CD4-positive, alpha-beta memory T cell (primary cell): ENCODE measurements around the gene TRIM50. TPM values are rescaled to one million over a fixed set of nuclear protein-coding genes. Genes with fewer than 3 reads are reported as not detected.
"Not testable (repeated sequence)": the region's sequence is repeated elsewhere in the genome, so short reads cannot be mapped to it uniquely, and the experiment has no call there.

Experiments used
- CTCF ChIA-PET: fragments of 350-600 bp; sonication (Branson Sonifier 250); formaldehyde crosslinking; loops from one replicate; lab custom pipeline; 2021; ENCODE audit warnings: inconsistent platforms; ENCODE audit not compliant: partially characterized antibody; lab: Charles Lee
- POLR2A ChIA-PET: fragments of 350-600 bp; sonication (Branson Sonifier 250); formaldehyde crosslinking; loops from one replicate; lab custom pipeline; 2021; ENCODE audit not compliant: partially characterized antibody; lab: Charles Lee
- DNase-seq, 5 donors: peaks; one replicate each; pipeline versions ENCODE4 v3.0.0 to v3.0.0-alpha.2; 2020 to 2022; ENCODE audit warnings: mixed read lengths in 1 of 5
- H3K27ac ChIP-seq: one replicate; pipeline ENCODE4 v1.7.0; 2013; ENCODE audit warnings: low read depth, low read length
- H3K27me3 ChIP-seq: 2 replicates; pipeline ENCODE4 v1.7.0; 2013; ENCODE audit warnings: mild to moderate bottlenecking, low read length, moderate library complexity; ENCODE audit not compliant: insufficient read depth
- H3K36me3 ChIP-seq: 2 replicates; pipeline ENCODE4 v1.7.0; 2013; ENCODE audit warnings: mild to moderate bottlenecking, low read length, moderate library complexity; ENCODE audit not compliant: insufficient read depth
- H3K4me1 ChIP-seq: 2 replicates; pipeline ENCODE4 v1.7.0; 2013; ENCODE audit warnings: mild to moderate bottlenecking, low read length, moderate library complexity; ENCODE audit not compliant: insufficient read depth
- H3K4me3 ChIP-seq, 2 donors: one replicate each; pipeline ENCODE4 v1.7.0; 2013; ENCODE audit warnings: low read length in 2 of 2, mild to moderate bottlenecking in 1 of 2
- H3K9me3 ChIP-seq, 2 donors: one replicate each; pipeline ENCODE4 v1.7.0; 2013; ENCODE audit warnings: low read length in 2 of 2, control low read depth in 1 of 2; ENCODE audit not compliant: control insufficient read depth in 1 of 2
- H3K27ac Mint-ChIP-seq, 7 donors: one replicate each; pipeline ENCODE4 v1.8.0; 2020 to 2021; ENCODE audit warnings: mixed read lengths in 7 of 7, mild to moderate bottlenecking in 6 of 7, inconsistent platforms in 3 of 7, moderate library complexity in 3 of 7
- H3K27me3 Mint-ChIP-seq, 2 donors: one replicate each; pipeline ENCODE4 v1.8.0; 2020 to 2021; ENCODE audit warnings: mixed read lengths in 2 of 2
- H3K36me3 Mint-ChIP-seq, 2 donors: one replicate each; pipeline ENCODE4 v1.8.0; 2020 to 2021; ENCODE audit warnings: mixed read lengths in 2 of 2, inconsistent platforms in 1 of 2, mild to moderate bottlenecking in 1 of 2
- H3K4me1 Mint-ChIP-seq, 4 donors: one replicate each; pipeline ENCODE4 v1.8.0; 2020 to 2021; ENCODE audit warnings: mixed read lengths in 4 of 4, mild to moderate bottlenecking in 1 of 4
- H3K4me3 Mint-ChIP-seq, 8 donors: one replicate each; pipeline ENCODE4 v1.8.0; 2020 to 2021; ENCODE audit warnings: mixed read lengths in 8 of 8, mild to moderate bottlenecking in 7 of 8, moderate library complexity in 6 of 8, inconsistent platforms in 3 of 8
- H3K9me3 Mint-ChIP-seq, 8 donors: one replicate each; pipeline ENCODE4 v1.8.0; 2020 to 2021; ENCODE audit warnings: mixed read lengths in 8 of 8, mild to moderate bottlenecking in 5 of 8, inconsistent platforms in 3 of 8, moderate library complexity in 1 of 8
- intact Hi-C: fragments of 100-400 bp; cut with micrococcal nuclease; formaldehyde crosslinking; loops from one replicate; pipeline ENCODE4 v1.15.1; 2023
- polyA plus RNA-seq, 2 donors: library from polyadenylated mRNA; unstranded; fragments of 300-500 nt; fragmentation: Illumina TruSeq; gene quantifications; one replicate each; pipeline ENCODE4 v1.2.3, GENCODE V29; 2021
- total RNA-seq, 2 experiments: library from RNA; stranded (reverse); gene quantifications; one replicate each; pipeline ENCODE4 v1.2.3, GENCODE V29; 2021

The TRIM50 gene
- total and polyA plus RNA-seq, 4 experiments from 2014 or later: not detected

DNA sequence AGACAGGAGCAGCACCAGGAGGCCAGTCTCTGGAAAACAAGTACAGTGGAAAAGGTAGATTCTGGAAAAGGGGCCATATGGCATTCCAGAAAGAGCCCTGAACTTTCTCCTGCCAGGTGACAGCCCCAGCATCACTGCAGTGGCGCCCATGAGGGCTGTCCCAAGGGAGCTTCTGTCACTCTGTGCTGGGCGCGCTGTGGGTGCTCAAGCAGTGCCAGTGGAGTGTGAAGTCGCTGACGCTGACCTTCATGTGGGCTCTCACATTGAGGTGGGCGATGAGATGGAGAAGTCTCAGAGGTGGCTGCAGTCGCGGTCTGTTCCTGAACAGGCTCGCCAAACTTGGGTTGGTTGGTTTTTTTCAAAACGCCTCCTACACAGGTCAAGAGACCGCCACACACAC, 38.2 kb upstream of the TRIM50 start:
- CTCF ChIA-PET: no interaction called here
- DNase-seq: no peak

GRCh38 chr7:73364006-73364728, 36.3 kb upstream of the TRIM50 start:
- Histone ChIP-seq H3K4me3 (no peak overlapping the region), H3K9me3 (no peaks in the 10 kb centered on the region), H3K36me3 (no peaks in the 10 kb centered on the region), H3K4me1 (no peaks in the 10 kb centered on the region), H3K27ac (no peak overlapping the region), H3K27me3 (no peaks in the 10 kb centered on the region)
- Mint-ChIP-seq H3K27me3 (peaks cover 6 to 7% of the 10 kb centered on the region in 2 donors), H3K4me1 (peaks cover 0 to 4% (median 0%) of the 10 kb centered on the region in 4 donors), H3K27ac (no peak overlapping the region), H3K9me3 (peaks cover 0 to 3% (median 0%) of the 10 kb centered on the region in 8 donors), H3K4me3 (no peak overlapping the region), H3K36me3 (no peaks in the 10 kb centered on the region)
- ChIA-PET POLR2A (no interaction called here), CTCF (no interaction called here)
- DNase-seq: no peak
- intact Hi-C loops: no loop called here

More for the DNA sequence above, 38.2 kb upstream of the TRIM50 start:
- H3K36me3 ChIP-seq: no peaks in the 10 kb centered on the region
- H3K4me1 Mint-ChIP-seq: peaks cover 0 to 4% (median 0%) of the 10 kb centered on the region in 4 donors
- peaks cover 0 to 6% of the 10 kb centered on the region in 2 donors for H3K27me3 Mint-ChIP-seq
- H3K27me3 ChIP-seq: no peaks in the 10 kb centered on the region
- H3K4me3 Mint-ChIP-seq: no peak overlapping the region
- no peak overlapping the region for H3K27ac ChIP-seq
- H3K9me3 Mint-ChIP-seq: no peaks in the 10 kb centered on the region
- intact Hi-C loops: no loop called here
- H3K36me3 Mint-ChIP-seq: no peaks in the 10 kb centered on the region
- POLR2A ChIA-PET: no interaction called here
- H3K4me1 ChIP-seq: no peaks in the 10 kb centered on the region
- H3K27ac Mint-ChIP-seq: no peak overlapping the region
- H3K4me3 ChIP-seq: no peak overlapping the region
- no peaks in the 10 kb centered on the region for H3K9me3 ChIP-seq

- H3K27me3 ChIP-seq: no peaks in the 10 kb centered on the region
- H3K4me1 ChIP-seq: no peaks in the 10 kb centered on the region
- no peak overlapping the region for H3K4me3 Mint-ChIP-seq
- intact Hi-C loops: no loop called here
- H3K4me1 Mint-ChIP-seq: peaks cover 0 to 4% (median 0%) of the 10 kb centered on the region in 4 donors
- POLR2A ChIA-PET: no interaction called here
- CTCF ChIA-PET: no interaction called here
- H3K9me3 ChIP-seq: no peaks in the 10 kb centered on the region
- DNase-seq: no peak
- no peaks in the 10 kb centered on the region for H3K36me3 ChIP-seq
- H3K27me3 Mint-ChIP-seq: peaks cover 6 to 8% of the 10 kb centered on the region in 2 donors
- no peaks in the 10 kb centered on the region for H3K36me3 Mint-ChIP-seq
- no peak overlapping the region for H3K27ac Mint-ChIP-seq
- H3K9me3 Mint-ChIP-seq: peaks cover 0 to 3% (median 0%) of the 10 kb centered on the region in 8 donors
- H3K27ac ChIP-seq: no peak overlapping the region
- no peak overlapping the region for H3K4me3 ChIP-seq
Observed at GRCh38 chr7:73363225-73364005, 35.5 kb upstream of the TRIM50 start.

DNA sequence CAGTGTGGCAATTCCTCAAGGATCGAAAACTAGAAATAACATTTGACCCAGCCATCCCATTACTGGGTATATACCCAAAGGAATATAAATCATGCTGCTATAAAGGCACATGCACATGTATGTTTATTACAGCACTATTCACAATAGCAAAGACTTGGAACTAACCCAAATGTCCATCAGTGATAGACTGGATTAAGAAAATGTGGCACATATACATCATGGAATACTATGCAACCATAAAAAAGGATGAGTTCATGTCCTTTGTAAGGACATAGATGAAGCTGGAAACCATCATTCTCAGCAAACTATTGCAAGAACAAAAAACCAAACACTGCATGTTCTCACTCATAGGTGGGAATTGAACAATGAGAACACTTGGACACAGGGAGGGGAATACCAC, 32.7 kb upstream of the TRIM50 start:
- H3K9me3 ChIP-seq, CTCF ChIA-PET, H3K27me3 Mint-ChIP-seq, H3K4me1 Mint-ChIP-seq, H3K4me3 ChIP-seq, DNase-seq, H3K9me3 Mint-ChIP-seq, H3K36me3 Mint-ChIP-seq, H3K27ac ChIP-seq, H3K4me1 ChIP-seq, H3K27ac Mint-ChIP-seq, H3K36me3 ChIP-seq, intact Hi-C loops, POLR2A ChIA-PET, H3K27me3 ChIP-seq, H3K4me3 Mint-ChIP-seq: not testable (repeated sequence)

DNA sequence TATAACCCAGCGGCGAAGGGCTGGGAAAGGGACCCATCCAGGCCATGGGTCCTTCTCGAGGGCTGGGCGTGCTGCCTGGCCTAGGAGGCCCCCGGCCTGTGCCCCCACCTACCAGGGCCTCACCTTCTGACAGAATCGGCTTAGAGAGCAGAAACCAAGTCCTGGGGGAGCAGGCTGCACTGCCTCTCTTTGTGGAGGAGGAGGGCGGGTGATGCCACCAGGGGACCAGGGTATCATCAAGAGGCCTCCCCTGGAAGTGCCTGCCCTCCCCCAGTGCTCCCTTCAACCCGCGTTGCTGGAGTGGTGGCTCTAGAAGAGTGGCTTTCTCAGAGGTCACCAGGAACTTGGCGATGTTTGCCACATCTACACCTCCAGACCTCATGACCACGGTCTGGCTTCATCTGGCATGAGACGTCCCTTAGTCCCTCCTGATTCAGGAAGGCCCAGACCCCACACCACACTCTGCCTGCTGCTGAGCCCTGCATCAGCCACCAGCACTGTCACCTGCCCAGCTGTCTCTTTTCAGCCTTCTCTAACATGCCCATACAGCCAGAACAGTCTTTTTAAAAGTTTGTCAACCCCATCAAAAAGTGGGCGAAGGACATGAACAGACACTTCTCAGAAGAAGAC, 32.0 kb upstream of the TRIM50 start:
- DNase-seq: no peak
- H3K9me3 Mint-ChIP-seq: peaks cover 0 to 3% (median 0%) of the 10 kb centered on the region in 8 donors
- H3K27me3 Mint-ChIP-seq: peaks cover 7 to 8% of the 10 kb centered on the region in 2 donors
- intact Hi-C loops: no loop called here
- no peaks in the 10 kb centered on the region for H3K36me3 Mint-ChIP-seq
- H3K27ac Mint-ChIP-seq: no peak overlapping the region
- no peaks in the 10 kb centered on the region for H3K4me1 Mint-ChIP-seq
- CTCF ChIA-PET: no interaction called here
- Histone ChIP-seq H3K9me3 (no peaks in the 10 kb centered on the region), H3K36me3 (no peaks in the 10 kb centered on the region), H3K27ac (no peak overlapping the region), H3K4me1 (no peaks in the 10 kb centered on the region), H3K4me3 (no peak overlapping the region), H3K27me3 (no peaks in the 10 kb centered on the region)
- POLR2A ChIA-PET: no interaction called here
- no peak overlapping the region for H3K4me3 Mint-ChIP-seq

DNA sequence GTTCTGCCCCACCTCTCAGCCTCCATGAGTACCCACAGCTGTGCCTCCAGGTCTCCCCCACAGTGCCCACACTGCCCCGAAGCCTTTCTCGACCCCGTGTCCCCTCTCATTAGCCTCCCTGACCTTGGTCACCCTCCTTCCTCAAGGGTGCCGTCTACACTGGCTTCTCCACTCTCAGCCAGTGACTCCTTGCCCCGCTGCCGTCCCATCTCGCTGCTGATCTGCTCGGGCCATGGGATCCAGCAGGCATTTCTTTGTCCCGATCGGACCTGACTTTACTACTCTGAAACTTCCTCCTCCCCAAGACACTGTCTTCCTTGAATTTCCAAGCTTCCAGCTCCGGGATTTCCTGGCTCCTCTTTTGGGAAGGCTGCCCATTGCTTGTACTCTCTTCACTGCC, 31.4 kb upstream of the TRIM50 start:
- Mint-ChIP-seq H3K4me3 (no peak overlapping the region), H3K27ac (peak overlapping the region in 1 of 7 donors; percentile 18), H3K4me1 (no peaks in the 10 kb centered on the region), H3K27me3 (peaks cover 7 to 8% of the 10 kb centered on the region in 2 donors), H3K9me3 (peaks cover 0 to 3% (median 0%) of the 10 kb centered on the region in 8 donors), H3K36me3 (no peaks in the 10 kb centered on the region)
- Histone ChIP-seq H3K4me3 (no peak overlapping the region), H3K27ac (no peak overlapping the region), H3K36me3 (no peaks in the 10 kb centered on the region), H3K27me3 (no peaks in the 10 kb centered on the region), H3K4me1 (no peaks in the 10 kb centered on the region), H3K9me3 (no peaks in the 10 kb centered on the region)
- POLR2A ChIA-PET: no interaction called here
- CTCF ChIA-PET: no interaction called here
- intact Hi-C loops: no loop called here
- DNase-seq: no peak

DNA sequence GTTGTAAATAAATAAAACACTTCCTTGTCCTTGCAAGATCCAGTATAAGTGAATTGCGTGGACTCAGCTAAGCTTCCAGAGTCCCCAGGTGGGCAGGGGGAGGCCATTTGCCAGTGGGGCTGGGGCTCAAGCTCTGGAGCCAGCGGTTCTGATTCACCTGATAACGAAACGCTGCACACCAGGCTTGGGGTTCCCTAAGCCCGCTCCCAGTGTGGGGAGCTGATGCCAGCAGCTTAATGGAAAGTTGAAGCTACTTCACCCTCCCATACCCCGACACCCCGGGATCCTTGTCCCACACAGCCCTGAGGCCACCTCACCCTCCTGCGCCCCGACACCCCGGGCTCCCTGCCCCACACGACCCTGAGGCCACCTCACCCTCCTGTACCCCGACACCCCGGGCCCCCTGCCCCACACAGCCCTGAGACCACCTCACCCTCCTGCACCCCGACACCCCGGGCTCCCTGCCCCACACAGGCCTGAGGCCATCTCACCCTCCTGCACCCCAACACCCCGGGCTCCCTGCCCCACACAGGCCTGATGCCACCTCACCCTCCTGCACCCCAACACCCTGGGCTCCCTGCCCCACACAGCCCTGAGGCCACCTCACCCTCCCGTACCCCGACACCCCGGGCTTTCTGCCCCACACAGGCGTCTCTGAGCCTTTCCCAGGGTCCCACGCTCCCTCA, 30.9 kb upstream of the TRIM50 start:
- H3K9me3 Mint-ChIP-seq: peaks cover 0 to 3% (median 0%) of the 10 kb centered on the region in 8 donors
- peak overlapping the region in 1 of 8 donors; percentile 51 for H3K4me3 Mint-ChIP-seq
- H3K36me3 ChIP-seq: no peaks in the 10 kb centered on the region
- H3K4me1 ChIP-seq: no peaks in the 10 kb centered on the region
- H3K27me3 Mint-ChIP-seq: peaks cover 7 to 8% of the 10 kb centered on the region in 2 donors
- no peaks in the 10 kb centered on the region for H3K4me1 Mint-ChIP-seq
- no peak for DNase-seq
- intact Hi-C loops: no loop called here
- ChIA-PET CTCF (no interaction called here), POLR2A (no interaction called here)
- no peaks in the 10 kb centered on the region for H3K36me3 Mint-ChIP-seq
- H3K27ac ChIP-seq: no peak overlapping the region
- no peaks in the 10 kb centered on the region for H3K27me3 ChIP-seq
- peak overlapping the region in 2 of 7 donors; percentile 7 to 18 for H3K27ac Mint-ChIP-seq
- H3K9me3 ChIP-seq: no peaks in the 10 kb centered on the region
- no peak overlapping the region for H3K4me3 ChIP-seq
